Occipital lobe (tissue), 2 donors: ENCODE data around the gene ANXA7. TPM values are rescaled to one million over a fixed set of nuclear protein-coding genes. Genes with fewer than 3 reads are reported as not detected.

Source experiments
- DNase-seq: peaks from one replicate; lab custom pipeline; 2025; lab: John Stamatoyannopoulos, UW
- total RNA-seq: library from RNA; depleted of rRNA; stranded (reverse); fragments of >200 nt; gene quantifications from one replicate; pipeline ENCODE4 v1.2.3, GENCODE V29; 2014

ANXA7 gene
- total RNA-seq: 34.3 TPM

GRCh38 chr10:73413528-73414229 is at the start of gene ANXA7:
Gene ANXA7, minus strand, starts transcription at chr10:73414058. Its CDS starts 13,202 bp downstream, at chr10:73400856.
- DNase-seq: peak; percentile 87

- DNase-seq: no peak
Measured at GRCh38 chr10:73460897-73461296, 47.0 kb upstream of the ANXA7 start.

DNA sequence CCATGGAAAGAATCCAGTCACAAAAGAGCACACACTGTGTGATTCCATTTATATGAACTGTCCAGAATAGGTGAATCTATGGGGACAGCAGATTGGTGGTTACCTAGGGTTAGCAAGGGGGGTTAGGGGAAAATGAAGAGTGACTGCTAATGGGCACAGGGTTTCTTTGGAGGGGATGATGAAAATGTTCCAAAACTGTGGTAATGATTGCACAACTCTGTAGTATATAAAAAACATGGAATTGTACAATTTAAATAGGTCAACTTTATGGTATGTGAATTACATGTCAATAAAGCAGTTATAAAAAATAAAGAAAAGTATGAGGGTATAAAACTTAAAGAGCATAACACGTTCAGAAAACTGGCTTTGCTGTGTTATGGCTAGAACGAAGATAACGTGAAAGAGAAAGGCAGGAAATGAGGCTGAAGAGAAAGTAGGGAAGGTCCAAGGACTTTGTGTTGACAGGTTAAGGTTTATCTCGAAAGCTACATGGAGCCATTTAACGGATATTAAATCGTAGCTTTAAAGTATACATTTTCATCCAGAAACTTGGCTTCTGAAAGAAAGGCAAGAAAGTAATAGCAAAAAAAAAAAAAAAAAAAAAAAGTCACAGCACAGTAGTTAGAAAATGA is 45.9 kb upstream of the ANXA7 start:
- DNase-seq: no peak

- no peak for DNase-seq
Measured at GRCh38 chr10:73456187-73456890, 42.5 kb upstream of the ANXA7 start.

DNA sequence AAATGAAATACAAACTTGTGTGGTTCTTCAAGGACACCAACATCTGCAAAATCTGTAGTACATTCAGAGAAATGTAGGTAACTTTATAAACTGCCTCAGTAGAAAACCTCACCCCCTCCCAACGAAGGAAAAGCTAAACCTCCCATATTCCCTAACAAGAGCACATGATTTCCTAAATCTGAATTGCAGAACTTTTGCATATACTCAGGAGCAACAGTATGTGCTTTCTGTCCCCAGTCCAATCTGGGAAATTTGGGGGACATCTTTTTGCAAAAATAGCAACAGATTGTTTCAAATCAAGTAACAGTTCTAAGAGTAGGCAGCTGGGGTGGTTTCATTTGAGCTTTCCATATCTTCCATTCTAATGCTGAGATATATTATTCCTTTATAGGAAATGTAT is 35.3 kb upstream of the ANXA7 start:
- DNase-seq: no peak

DNA sequence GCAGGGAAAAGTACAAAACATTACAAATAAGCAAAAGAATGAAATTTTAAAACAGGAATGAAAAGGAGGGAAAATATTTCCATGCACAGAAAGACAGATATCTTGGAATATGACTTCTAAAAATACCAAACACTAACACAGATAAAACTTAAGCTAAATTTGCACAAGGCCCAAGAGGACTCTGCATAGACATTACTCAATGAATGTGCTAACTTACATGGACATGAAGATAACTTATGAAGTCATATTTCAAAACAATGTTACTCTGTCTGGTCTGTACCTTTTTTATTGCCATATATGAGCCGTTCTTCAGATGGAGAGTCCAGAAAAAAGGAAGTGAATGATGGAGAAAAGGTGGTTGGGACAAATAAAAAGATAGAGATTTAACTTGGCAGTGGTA is 34.5 kb upstream of the ANXA7 start:
- DNase-seq: no peak

GRCh38 chr10:73446926-73447325 is 33.1 kb upstream of the ANXA7 start:
- no peak for DNase-seq

- DNase-seq: no peak
Measured at GRCh38 chr10:73444457-73444856, 30.6 kb upstream of the ANXA7 start.

GRCh38 chr10:73439605-73440312 is 25.9 kb upstream of the ANXA7 start:
- DNase-seq: peak; percentile 21

DNA sequence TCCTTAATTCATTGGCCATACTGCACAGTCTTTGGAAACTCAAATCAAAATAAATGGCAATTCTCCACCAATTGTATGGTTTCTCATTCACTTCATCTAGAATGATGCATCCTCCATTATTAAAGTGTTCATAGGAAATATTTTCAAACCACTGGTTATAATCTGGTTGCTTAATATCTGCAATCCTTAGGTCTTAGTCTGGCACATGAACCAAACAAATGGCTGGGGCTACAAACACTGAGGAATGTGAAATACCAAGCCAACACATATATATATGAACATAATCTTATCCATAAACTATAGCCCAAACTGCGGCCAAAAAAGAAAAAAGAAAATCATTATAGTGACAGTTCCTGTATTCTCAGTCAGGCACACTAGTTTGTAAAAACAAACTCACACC is 25.2 kb upstream of the ANXA7 start:
- no peak for DNase-seq

GRCh38 chr10:73433538-73433867 is 19.6 kb upstream of the ANXA7 start, which contains the start of gene MSS51:
Gene MSS51, minus strand, starts transcription at chr10:73433561. Its CDS starts 5,277 bp downstream, at chr10:73428284.
- no peak for DNase-seq

GRCh38 chr10:73432646-73433537 is 19.0 kb upstream of the ANXA7 start:
- DNase-seq: no peak

GRCh38 chr10:73426318-73426717 is 12.5 kb upstream of the ANXA7 start:
- no peak for DNase-seq

DNA sequence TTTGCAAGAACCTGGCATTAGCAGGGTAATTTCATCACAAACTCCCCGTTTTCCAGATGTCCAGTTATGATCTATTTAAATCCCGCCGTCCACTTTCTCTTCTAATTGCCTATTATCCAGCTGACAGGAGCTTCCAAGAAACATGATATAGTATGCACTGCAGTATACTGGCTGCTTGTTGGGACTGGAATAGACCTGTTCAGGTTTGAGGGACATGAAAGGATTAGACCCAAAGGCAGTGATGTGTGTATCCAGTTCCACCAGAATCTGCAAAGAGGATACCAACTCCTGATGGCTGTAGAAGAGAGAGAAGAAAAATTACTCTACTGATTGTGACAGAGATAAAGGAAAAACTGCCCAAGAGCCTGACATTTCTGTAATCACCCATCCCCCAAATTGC is 10.6 kb upstream of the ANXA7 start:
- no peak for DNase-seq

- DNase-seq: no peak
Measured at GRCh38 chr10:73423309-73423708, 9.5 kb upstream of the ANXA7 start.

GRCh38 chr10:73416571-73416970 is 2.7 kb upstream of the ANXA7 start:
- DNase-seq: no peak

GRCh38 chr10:73414230-73414945 is 530 bp upstream of the ANXA7 start:
- DNase-seq: no peak

DNA sequence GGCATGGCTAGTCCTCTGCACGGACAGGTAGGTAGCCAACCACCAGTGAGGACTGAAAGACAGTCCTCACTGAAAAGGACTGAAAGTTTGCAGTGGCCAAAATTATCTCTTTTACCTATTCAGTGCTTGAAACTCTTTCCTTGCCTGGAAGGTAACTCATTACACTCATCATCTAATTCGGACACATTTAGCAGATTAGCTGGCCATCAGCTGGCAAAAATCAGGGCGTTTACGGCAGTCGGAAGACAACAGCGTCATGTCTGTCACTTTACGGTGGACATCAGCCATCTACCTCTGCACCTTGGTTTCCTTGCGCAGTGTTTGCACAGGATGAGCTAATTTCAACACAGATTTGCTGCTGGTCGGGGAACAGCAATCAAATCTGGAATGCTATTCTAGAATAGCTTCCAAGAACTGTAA is 740 bp downstream of the ANXA7 start:
- DNase-seq: peak; percentile 45

GRCh38 chr10:73410897-73411296 is 3.0 kb downstream of the ANXA7 start:
- DNase-seq: no peak

DNA sequence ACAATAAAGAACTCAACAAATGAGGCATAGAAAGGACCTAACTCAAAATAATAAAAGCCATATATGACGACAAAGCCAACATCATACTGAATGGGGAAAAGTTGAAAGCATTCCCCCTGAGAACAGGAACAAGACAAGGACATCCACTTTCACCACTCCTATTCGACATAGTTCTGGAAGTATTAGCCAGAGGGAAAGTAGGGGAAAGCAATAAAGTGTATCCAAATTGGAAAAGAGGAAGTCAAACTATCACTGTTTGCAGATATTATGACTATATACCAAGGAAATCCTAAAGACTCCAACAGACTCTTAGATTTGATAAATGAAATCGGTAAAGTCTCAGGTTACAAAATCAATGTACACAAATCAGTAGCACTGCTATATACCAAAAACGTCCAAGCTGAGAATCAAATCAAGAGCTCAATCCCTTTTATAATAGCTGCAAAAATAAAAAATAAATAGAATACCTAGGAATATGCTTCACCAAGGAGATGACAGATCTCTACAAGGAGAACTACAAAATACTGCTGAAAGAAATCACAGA is 4.8 kb downstream of the ANXA7 start:
- no peak for DNase-seq
